Transverse colon (tissue), 4 donors: Measurements from ENCODE around the gene THOC2. TPM values are rescaled to one million over a fixed set of nuclear protein-coding genes. Genes with fewer than 3 reads are reported as not detected.
"Not testable (repeated sequence)": the region's sequence is repeated elsewhere in the genome, so short reads cannot be mapped to it uniquely, and the experiment has no call there.

ENCODE experiments used
- DNase-seq: peaks from one replicate; pipeline ENCODE4 v3.0.0-alpha.2; 2019
- H3K27ac ChIP-seq, 4 donors: fragments of 200-600 bp; sonication (generic); 2 replicates each; pipeline ENCODE4 v1.5.1; 2016 to 2018; ENCODE audit warnings: inconsistent platforms in 4 of 4
- H3K27me3 ChIP-seq: fragments of 200-600 bp; sonication (generic); 2 replicates; pipeline ENCODE4 v1.5.1; 2017; ENCODE audit warnings: inconsistent platforms
- H3K36me3 ChIP-seq, 4 donors: fragments of 200-600 bp; sonication (generic); 2 replicates each; pipeline ENCODE4 v1.5.1; 2017 to 2019; ENCODE audit warnings: inconsistent platforms in 4 of 4
- H3K4me1 ChIP-seq, 4 donors: fragments of 200-600 bp; sonication (generic); 2 replicates each; pipeline ENCODE4 v1.5.1; 2017 to 2020; ENCODE audit warnings: inconsistent platforms in 4 of 4
- H3K4me3 ChIP-seq, 4 donors: fragments of 200-600 bp; sonication (generic); 1 replicate in 1 of 4; 2 replicates in 3 of 4; pipeline versions ENCODE4 v1.5.1 to v1.6.1; 2017 to 2019; ENCODE audit warnings: inconsistent platforms in 4 of 4
- H3K9me3 ChIP-seq, 2 donors: fragments of 200-600 bp; sonication (generic); 2 replicates each; pipeline ENCODE4 v1.5.1; 2017 to 2019; ENCODE audit warnings: inconsistent platforms in 2 of 2
- EP300 ChIP-seq: sonication (generic); formaldehyde crosslinking; IDR thresholded peaks from one replicate; pipeline ENCODE4 v1.6.1; 2017; ENCODE audit warnings: antibody characterized with exemption, low read depth
- POLR2A ChIP-seq: fragments of 450-650 bp; IDR thresholded peaks from one replicate; pipeline ENCODE4 v1.6.1; 2016; ENCODE audit warnings: antibody characterized with exemption, mild to moderate bottlenecking, moderate library complexity
- POLR2AphosphoS5 ChIP-seq, 3 donors: sonication (generic); formaldehyde crosslinking; IDR thresholded peaks; one replicate each; pipeline ENCODE4 v1.6.1; 2016; ENCODE audit warnings: antibody characterized with exemption in 3 of 3
- WGBS, 2 donors: methylation state at CpG; one replicate each; pipeline ENCODE4 v1.1.5; 2018; ENCODE audit warnings: low coverage in 1 of 2; 5-methylcytosine and 5-hydroxymethylcytosine counted together
- in situ Hi-C, 4 donors: fragments of 200-750 bp; cut with MboI; loops; one replicate each; pipeline versions ENCODE4 v1.15.0 to v1.15.1; 2017; ENCODE audit warnings: low sequenced_read_pairs in 3 of 4, low pct_ligation_motif_present in 1 of 4, low pct_unique_long_range_greater_than_20kb in 1 of 4
- intact Hi-C: fragments of 100-400 bp; cut with DNase I; formaldehyde crosslinking; loops from one replicate; pipeline ENCODE4 v1.15.1; 2023; ENCODE audit warnings: low total_unique reads
- total RNA-seq, 4 donors: library from RNA; depleted of rRNA; stranded (reverse); fragments of >200 nt; gene quantifications; one replicate each; pipeline ENCODE4 v1.1.0, GENCODE V29; 2016
- TF ChIP-seq, protein P1 (sequence below), 5 experiments: fragments of 200-600 bp in 3 of 5; fragments of 450-650 bp in 2 of 5; sonication (generic) in 3 of 5; IDR thresholded peaks; 1 replicate in 2 of 5; 2 replicates in 3 of 5; pipeline ENCODE4 v1.5.1; 2016 to 2017; ENCODE audit warnings: antibody characterized with exemption in 5 of 5, inconsistent platforms in 3 of 5, mild to moderate bottlenecking in 2 of 5, moderate library complexity in 1 of 5

The THOC2 gene
- total RNA-seq, 4 donors from 2014 or later, result 49.4 to 149 (median 114) TPM

DNA sequence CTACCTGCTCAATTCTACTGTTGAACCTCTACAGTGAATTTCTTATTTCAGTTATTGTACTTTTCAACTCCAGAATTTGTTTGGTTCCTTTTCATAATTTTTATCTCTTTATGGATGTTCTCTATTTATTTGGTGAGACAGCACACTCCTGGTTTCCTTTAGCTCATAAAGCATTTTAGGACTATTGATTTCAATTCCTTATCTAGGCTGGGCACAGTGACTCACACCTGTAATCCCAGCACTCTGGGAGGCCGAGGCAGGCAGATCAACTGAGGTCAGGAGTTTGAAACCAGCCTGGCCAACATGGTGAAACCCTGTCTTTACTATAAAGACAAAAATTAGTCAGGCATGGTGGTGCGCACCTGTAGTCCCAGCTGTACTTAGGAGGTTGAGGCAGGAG lies 57.7 kb downstream of the THOC2 start:
- in situ Hi-C loops, result no loop called here
- DNase-seq, result no peak
- 75% methylated on average over 2 of the region's 2 CpGs; no CpG with 5 or more reads in 1 of the 2 donors for WGBS, 2 donors
- H3K27me3 ChIP-seq, result no peaks in the 10 kb centered on the region
- no peaks in the 10 kb centered on the region for H3K9me3 ChIP-seq
- no peak overlapping the region for H3K4me3 ChIP-seq
- H3K36me3 ChIP-seq, result no peaks in the 10 kb centered on the region
- H3K27ac ChIP-seq, result no peak overlapping the region
- no peaks in the 10 kb centered on the region for H3K4me1 ChIP-seq
- intact Hi-C loops, result no loop called here
- TF ChIP-seq POLR2AphosphoS5 (IDR thresholded peaks at IDR 0.05) (no peak), EP300 (no peak), POLR2A (no peak)
- TF ChIP-seq, protein P1, sequence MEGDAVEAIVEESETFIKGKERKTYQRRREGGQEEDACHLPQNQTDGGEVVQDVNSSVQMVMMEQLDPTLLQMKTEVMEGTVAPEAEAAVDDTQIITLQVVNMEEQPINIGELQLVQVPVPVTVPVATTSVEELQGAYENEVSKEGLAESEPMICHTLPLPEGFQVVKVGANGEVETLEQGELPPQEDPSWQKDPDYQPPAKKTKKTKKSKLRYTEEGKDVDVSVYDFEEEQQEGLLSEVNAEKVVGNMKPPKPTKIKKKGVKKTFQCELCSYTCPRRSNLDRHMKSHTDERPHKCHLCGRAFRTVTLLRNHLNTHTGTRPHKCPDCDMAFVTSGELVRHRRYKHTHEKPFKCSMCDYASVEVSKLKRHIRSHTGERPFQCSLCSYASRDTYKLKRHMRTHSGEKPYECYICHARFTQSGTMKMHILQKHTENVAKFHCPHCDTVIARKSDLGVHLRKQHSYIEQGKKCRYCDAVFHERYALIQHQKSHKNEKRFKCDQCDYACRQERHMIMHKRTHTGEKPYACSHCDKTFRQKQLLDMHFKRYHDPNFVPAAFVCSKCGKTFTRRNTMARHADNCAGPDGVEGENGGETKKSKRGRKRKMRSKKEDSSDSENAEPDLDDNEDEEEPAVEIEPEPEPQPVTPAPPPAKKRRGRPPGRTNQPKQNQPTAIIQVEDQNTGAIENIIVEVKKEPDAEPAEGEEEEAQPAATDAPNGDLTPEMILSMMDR (IDR thresholded peaks at IDR 0.05), result no peak

DNA sequence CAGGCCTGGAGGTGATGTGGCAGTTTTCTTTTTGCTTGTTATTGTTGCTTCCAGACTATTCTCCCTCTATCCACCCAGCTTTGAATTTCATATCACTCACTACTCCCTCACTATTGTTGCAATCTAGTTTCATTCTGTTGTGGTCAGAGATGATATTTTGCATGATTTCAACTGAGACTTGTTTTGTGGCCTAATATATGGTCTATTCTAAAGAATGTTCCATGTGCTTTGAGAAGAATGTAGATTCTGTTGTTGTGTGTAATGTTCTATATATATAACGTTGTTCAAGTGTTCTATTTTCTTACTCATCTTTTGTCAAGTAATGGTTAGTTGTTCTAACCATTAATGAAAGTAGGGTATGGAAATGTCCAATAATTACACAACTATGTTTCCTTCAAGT lies 59.0 kb downstream of the THOC2 start:
- no peak for DNase-seq
- no peak overlapping the region for H3K4me3 ChIP-seq
- TF ChIP-seq POLR2A (no peak), EP300 (no peak), POLR2AphosphoS5 (IDR thresholded peaks at IDR 0.05) (no peak)
- TF ChIP-seq, protein P1 (IDR thresholded peaks at IDR 0.05), result no peak
- WGBS, 2 donors, result 58% methylated on average over 1 of the region's 1 CpG; no CpG with 5 or more reads in 1 of the 2 donors
- H3K4me1 ChIP-seq, result no peaks in the 10 kb centered on the region
- in situ Hi-C loops, result no loop called here
- H3K27me3 ChIP-seq, result no peaks in the 10 kb centered on the region
- intact Hi-C loops, result no loop called here
- H3K9me3 ChIP-seq, result no peaks in the 10 kb centered on the region
- H3K36me3 ChIP-seq, result no peaks in the 10 kb centered on the region
- no peak overlapping the region for H3K27ac ChIP-seq

DNA sequence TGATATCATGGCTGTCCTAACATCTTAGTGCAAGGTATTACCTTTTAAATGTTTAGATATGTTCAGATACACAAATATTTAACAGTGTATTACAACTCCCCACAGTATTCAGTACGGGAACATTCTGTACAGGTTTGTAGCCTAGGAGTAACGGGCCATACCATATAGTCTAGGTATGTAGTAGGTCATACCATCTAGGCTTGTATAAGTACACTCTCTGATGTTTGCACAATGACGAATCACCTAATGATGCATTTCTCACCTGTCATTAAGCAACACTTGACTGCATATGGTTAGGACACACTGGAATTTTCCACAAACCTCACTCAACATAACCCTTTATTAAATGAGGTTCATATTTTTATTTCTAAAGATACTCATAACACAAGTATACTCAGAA lies 67.7 kb downstream of the THOC2 start:
- intact Hi-C loops (no loop called here), in situ Hi-C loops (no loop called here)
- Histone ChIP-seq H3K36me3 (peaks cover 0 to 2% (median 0%) of the 10 kb centered on the region in 4 donors), H3K9me3 (no peaks in the 10 kb centered on the region), H3K27ac (no peak overlapping the region), H3K4me3 (no peak overlapping the region), H3K27me3 (no peaks in the 10 kb centered on the region), H3K4me1 (no peaks in the 10 kb centered on the region)
- DNase-seq, result no peak
- TF ChIP-seq, protein P1 (IDR thresholded peaks at IDR 0.05), result no peak
- no peak for TF ChIP-seq EP300
- TF ChIP-seq POLR2AphosphoS5 (IDR thresholded peaks at IDR 0.05), result no peak
- TF ChIP-seq POLR2A, result no peak
- WGBS, 2 donors, result 80 to 82% methylated on average over 1 to 3 of the region's 3 CpGs

DNA sequence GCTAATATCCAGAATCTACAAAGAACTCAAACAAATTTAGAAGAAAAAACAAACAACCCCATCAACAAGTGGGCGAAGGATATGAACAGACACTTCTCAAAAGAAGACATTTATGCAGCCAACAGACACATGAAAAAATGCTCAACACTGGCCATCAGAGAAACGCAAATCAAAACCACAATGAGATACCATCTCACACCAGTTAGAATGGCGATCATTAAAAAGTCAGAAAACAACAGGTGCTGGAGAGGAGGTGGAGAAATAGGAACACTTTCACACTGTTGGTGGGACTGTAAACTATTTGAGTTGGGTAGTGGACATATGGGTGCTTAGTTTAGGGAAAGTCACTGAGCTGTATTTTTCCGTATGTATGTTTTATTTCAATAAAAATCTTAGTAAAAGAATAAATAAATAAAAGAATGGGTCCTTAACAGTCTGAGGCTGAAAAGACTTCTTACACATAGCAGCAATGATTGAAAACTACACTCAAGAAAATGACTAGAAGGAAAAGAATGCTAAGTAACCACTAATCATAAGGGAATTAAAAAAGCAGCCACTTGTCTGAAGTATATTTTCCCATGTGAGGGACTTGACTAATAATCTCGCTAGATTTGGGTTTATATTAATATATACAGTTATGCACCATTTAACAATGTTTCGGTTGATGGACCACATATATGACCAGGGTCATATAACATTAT lies 68.2 kb downstream of the THOC2 start:
- H3K36me3 ChIP-seq, DNase-seq, H3K4me3 ChIP-seq, H3K9me3 ChIP-seq, intact Hi-C loops, in situ Hi-C loops, H3K27me3 ChIP-seq, H3K4me1 ChIP-seq, H3K27ac ChIP-seq: not testable (repeated sequence)
- 90 to 93% methylated on average over 3 to 6 of the region's 6 CpGs for WGBS, 2 donors

DNA sequence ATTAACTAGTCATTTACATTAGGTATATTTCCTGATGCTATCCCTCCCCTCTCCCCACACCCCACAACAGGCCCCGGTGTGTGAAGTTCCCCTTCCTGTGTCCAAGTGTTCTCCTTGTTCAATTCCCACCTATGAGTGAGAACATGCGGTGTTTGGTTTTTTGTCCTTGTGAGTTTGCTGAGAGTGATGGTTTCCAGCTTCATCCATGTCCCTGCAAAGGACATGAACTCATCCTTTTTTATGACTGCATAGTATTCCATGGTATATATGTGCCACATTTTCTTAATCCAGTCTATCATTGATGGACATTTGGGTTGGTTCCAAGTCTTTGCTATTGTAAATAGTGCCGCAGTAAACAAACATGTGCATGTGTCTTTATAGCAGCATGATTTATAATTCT lies 69.1 kb downstream of the THOC2 start:
- intact Hi-C loops, H3K27me3 ChIP-seq, H3K36me3 ChIP-seq, in situ Hi-C loops, H3K27ac ChIP-seq, H3K9me3 ChIP-seq, DNase-seq, H3K4me1 ChIP-seq, H3K4me3 ChIP-seq: not testable (repeated sequence)
- 96% methylated on average over 3 of the region's 3 CpGs; no CpG with 5 or more reads in 1 of the 2 donors for WGBS, 2 donors

DNA sequence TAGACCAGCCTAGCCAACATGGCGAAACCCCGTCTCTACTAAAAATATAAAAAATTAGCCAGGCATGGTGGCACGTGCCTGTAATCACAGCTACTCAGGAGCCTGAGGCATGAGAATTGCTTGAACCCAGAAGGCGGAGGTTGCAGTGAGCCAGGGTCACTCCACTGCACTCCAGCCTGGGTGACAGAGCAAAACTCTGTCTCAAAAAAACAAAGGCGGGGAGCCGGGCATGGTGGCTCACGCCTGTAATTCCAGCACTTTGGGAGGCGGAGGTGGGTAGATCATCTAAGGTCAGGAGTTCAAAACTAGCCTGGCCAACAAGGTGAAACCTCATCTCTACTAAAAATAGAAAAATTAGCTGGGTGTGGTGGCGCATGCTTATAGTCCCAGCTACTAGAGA lies 76.3 kb downstream of the THOC2 start:
- H3K9me3 ChIP-seq, H3K4me1 ChIP-seq, H3K27me3 ChIP-seq, in situ Hi-C loops, H3K27ac ChIP-seq, H3K4me3 ChIP-seq, H3K36me3 ChIP-seq, intact Hi-C loops: not testable (repeated sequence)
- DNase-seq, result peak; percentile 14
- WGBS, 2 donors, result 91% methylated on average over 9 of the region's 9 CpGs; no CpG with 5 or more reads in 1 of the 2 donors

DNA sequence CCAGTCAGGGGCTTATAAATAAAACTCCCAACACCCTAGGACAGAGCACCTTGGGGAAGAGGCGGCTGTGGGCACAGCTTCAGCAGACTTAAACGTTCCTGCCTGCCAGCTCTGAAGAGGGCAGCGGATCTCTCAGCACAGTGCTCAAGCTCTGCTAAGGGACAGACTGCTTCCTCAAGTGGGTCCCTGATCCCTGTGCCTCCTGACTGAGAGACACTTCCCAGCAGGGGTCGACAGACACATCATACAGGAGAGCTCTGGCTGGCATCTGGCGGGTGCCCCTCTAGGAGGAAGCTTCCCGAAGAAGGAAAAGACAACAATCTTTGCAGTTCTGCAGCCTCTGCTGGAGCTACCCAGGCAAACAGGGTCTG lies 84.1 kb downstream of the THOC2 start:
- DNase-seq, H3K9me3 ChIP-seq, intact Hi-C loops, H3K27me3 ChIP-seq, H3K4me3 ChIP-seq, H3K36me3 ChIP-seq, in situ Hi-C loops: not testable (repeated sequence)
- Histone ChIP-seq H3K4me1 (peaks cover 0 to 13% (median 0%) of the 10 kb centered on the region in 4 donors), H3K27ac (peak overlapping the region in 1 of 4 donors; percentile 37)
- 80% methylated on average over 6 of the region's 6 CpGs; no CpG with 5 or more reads in 1 of the 2 donors for WGBS, 2 donors
